HCT116 (cell line): ENCODE results near the gene NFIA. TPM values are rescaled to one million over a fixed set of nuclear protein-coding genes. Genes with fewer than 3 reads are reported as not detected.

Source experiments
- ATAC-seq: fragments of 200-7000 bp; cut with Tn5 transposase; 2 replicates; pipeline ENCODE4 v1.9.1; 2020; ENCODE audit warnings: mild to moderate bottlenecking, moderate library complexity
- BruUV-seq: library from RNA; stranded (reverse); fragments of 400-500 nt; replicated peaks from 2 replicates; lab custom pipeline; 2021; lab: Mats Ljungman, UMichigan
- CTCF ChIA-PET: fragments of 300-600 bp; sonication (Branson Sonifier 250); formaldehyde crosslinking; loops from one replicate; lab custom pipeline; 2021; ENCODE audit warnings: antibody characterized with exemption; lab: Charles Lee
- POLR2A ChIA-PET: fragments of 300-600, 350-600 bp; sonication (Branson Sonifier 250); formaldehyde crosslinking; loops from one replicate; lab custom pipeline; 2021; ENCODE audit warnings: antibody characterized with exemption; lab: Charles Lee
- RAD21 ChIA-PET, 2 experiments: fragments of 300-600 bp; sonication (Branson Sonifier 250); formaldehyde crosslinking; loops; one replicate each; lab custom pipeline; 2023; ENCODE audit warnings: low total read pairs in 2 of 2; ENCODE audit not compliant: uncharacterized antibody in 2 of 2, unreplicated experiment in 2 of 2, low non-redundant PET in 1 of 2; lab: Charles Lee
- DNase-seq: peaks from one replicate; pipeline ENCODE4 v3.0.0-alpha.2; 2010; ENCODE audit warnings: low read depth, low spot score
- H2AFZ ChIP-seq: fragments of 200-600 bp; shearing (Covaris generic), sonication (generic); 2 replicates; pipeline ENCODE4 v1.6.1; 2017; ENCODE audit warnings: low read depth, mixed run types, mixed read lengths, antibody characterized with exemption, low read length; ENCODE audit not compliant: poor library complexity, severe bottlenecking
- H3K27ac ChIP-seq: 2 replicates; pipeline ENCODE4 v1.5.1; 2012; ENCODE audit warnings: low read depth, low read length
- H3K27me3 ChIP-seq: fragments of 200-600 bp; sonication (generic); 2 replicates; pipeline ENCODE4 v1.6.1; 2016; ENCODE audit warnings: mixed run types, low read length, mixed read lengths; ENCODE audit not compliant: insufficient read depth
- H3K36me3 ChIP-seq, 2 experiments: fragments of 200-500 bp in 1 of 2; fragments of 200-600 bp in 1 of 2; sonication (Bioruptor generic) in 1 of 2; sonication (generic) in 1 of 2; 2 replicates each; pipeline versions ENCODE4 v1.5.1 to v1.6.1; 2014 to 2016; ENCODE audit warnings: low read length in 2 of 2, inconsistent platforms in 1 of 2, mixed read lengths in 1 of 2, mixed run types in 1 of 2; ENCODE audit not compliant: insufficient read depth in 2 of 2, control insufficient read depth in 1 of 2
- H3K4me1 ChIP-seq, 2 experiments: fragments of 200-600 bp in 1 of 2; sonication (generic) in 1 of 2; 2 replicates each; pipeline versions ENCODE4 v1.5.1 to v1.6.1; 2012 to 2017; ENCODE audit warnings: low read length in 2 of 2, inconsistent platforms in 1 of 2, mild to moderate bottlenecking in 1 of 2, mixed read lengths in 1 of 2, mixed run types in 1 of 2, moderate library complexity in 1 of 2; ENCODE audit not compliant: insufficient read depth in 2 of 2, control insufficient read depth in 1 of 2
- H3K4me2 ChIP-seq: fragments of 200-600 bp; sonication (generic); 2 replicates; pipeline ENCODE4 v1.6.1; 2017; ENCODE audit warnings: mixed run types, low read length, mixed read lengths
- H3K4me3 ChIP-seq, 2 experiments: fragments of 200-600 bp in 1 of 2; sonication (generic) in 1 of 2; replicated peaks in 1 of 2; 2 replicates each; pipeline ENCODE4 v1.5.1; 2011 to 2016; ENCODE audit warnings: low read length in 2 of 2, control low read depth in 1 of 2, low read depth in 1 of 2, mild to moderate bottlenecking in 1 of 2, mixed read lengths in 1 of 2, mixed run types in 1 of 2
- H3K79me2 ChIP-seq: fragments of 200-600 bp; sonication (generic); 2 replicates; pipeline ENCODE4 v1.6.1; 2017; ENCODE audit warnings: mild to moderate bottlenecking, mixed run types, low read length, moderate library complexity, mixed read lengths; ENCODE audit not compliant: insufficient read depth
- H3K9ac ChIP-seq: fragments of 200-600 bp; sonication (generic); 2 replicates; pipeline ENCODE4 v1.6.1; 2016; ENCODE audit warnings: low read length, mixed read lengths
- H3K9me2 ChIP-seq: fragments of 200-600 bp; sonication (generic), shearing (Covaris generic); 2 replicates; pipeline ENCODE4 v1.6.1; 2017; ENCODE audit warnings: mixed run types, mild to moderate bottlenecking, moderate library complexity; ENCODE audit not compliant: insufficient read depth
- H3K9me3 ChIP-seq, 2 experiments: fragments of 200-500 bp in 1 of 2; fragments of 200-600 bp in 1 of 2; sonication (Bioruptor generic) in 1 of 2; sonication (generic) in 1 of 2; 2 replicates each; pipeline ENCODE4 v1.6.1; 2014 to 2017; ENCODE audit warnings: low read length in 2 of 2, mixed read lengths in 2 of 2, inconsistent platforms in 1 of 2, low read depth in 1 of 2, mild to moderate bottlenecking in 1 of 2, mixed run types in 1 of 2, moderate library complexity in 1 of 2; ENCODE audit not compliant: control insufficient read depth in 1 of 2, insufficient read depth in 1 of 2
- H4K20me1 ChIP-seq: fragments of 200-600 bp; sonication (generic), shearing (Covaris generic); 2 replicates; pipeline ENCODE4 v1.6.1; 2017; ENCODE audit warnings: mixed run types, mild to moderate bottlenecking, moderate library complexity; ENCODE audit not compliant: insufficient read depth
- ATF3 ChIP-seq: IDR thresholded peaks from 2 replicates; pipeline ENCODE4 v1.6.1; 2012
- CBX3 ChIP-seq: IDR thresholded peaks from 2 replicates; pipeline ENCODE4 v1.6.1; 2012; ENCODE audit warnings: low read depth
- CTCF ChIP-seq, 3 experiments: fragments of 200-600 bp in 1 of 3; sonication (generic) in 1 of 3; IDR thresholded peaks in 2 of 3; conservative IDR thresholded peaks in 1 of 3; 2 replicates each; pipeline ENCODE4 v1.5.1; 2012 to 2017; ENCODE audit warnings: low read depth in 2 of 3, low read length in 2 of 3, antibody characterized with exemption in 1 of 3, borderline replicate concordance in 1 of 3, control low read depth in 1 of 3, mild to moderate bottlenecking in 1 of 3, mixed read lengths in 1 of 3, mixed run types in 1 of 3, moderate library complexity in 1 of 3; ENCODE audit not compliant: insufficient read depth in 1 of 3
- ELF1 ChIP-seq: IDR thresholded peaks from 2 replicates; pipeline ENCODE4 v1.6.1; 2012; ENCODE audit warnings: low read depth, borderline replicate concordance
- FOSL1 ChIP-seq: IDR thresholded peaks from 2 replicates; pipeline ENCODE4 v1.6.1; 2012; ENCODE audit warnings: low read depth
- POLR2AphosphoS5 ChIP-seq: IDR thresholded peaks from 2 replicates; pipeline ENCODE4 v1.6.1; 2011; ENCODE audit warnings: mild to moderate bottlenecking, low read depth, low read length, moderate library complexity
- SIN3A ChIP-seq: IDR thresholded peaks from 2 replicates; pipeline ENCODE4 v1.6.1; 2012; ENCODE audit warnings: low read depth
- SRF ChIP-seq: IDR thresholded peaks from 2 replicates; pipeline ENCODE4 v1.6.1; 2012; ENCODE audit warnings: low read depth
- YY1 ChIP-seq: IDR thresholded peaks from 2 replicates; pipeline ENCODE4 v1.6.1; 2011; ENCODE audit warnings: low read length, low read depth, moderate library complexity, mild to moderate bottlenecking; ENCODE audit not compliant: insufficient replicate concordance; ENCODE audit errors: extremely low read depth
- ZBTB33 ChIP-seq: IDR thresholded peaks from 2 replicates; pipeline ENCODE4 v1.6.1; 2011; ENCODE audit warnings: mild to moderate bottlenecking, low read length, moderate library complexity; ENCODE audit not compliant: insufficient replicate concordance; ENCODE audit errors: extremely low read depth
- ZFX ChIP-seq: fragments of 450-650 bp; IDR thresholded peaks from 2 replicates; pipeline ENCODE4 v1.6.1; 2017
- ZNF274 ChIP-seq: fragments of 200-500 bp; sonication (Bioruptor generic); IDR thresholded peaks from 2 replicates; pipeline ENCODE4 v1.6.1; 2014; ENCODE audit warnings: mild to moderate bottlenecking, low read depth, low read length, inconsistent platforms
- intact Hi-C: fragments of 100-400 bp; cut with micrococcal nuclease; formaldehyde crosslinking; loops from 2 replicates; pipeline ENCODE4 v1.10.0; 2022
- total RNA-seq: library from RNA; stranded (reverse); gene quantifications from one replicate; pipeline ENCODE4 v1.2.1, GENCODE V29; 2021; ENCODE audit not compliant: unreplicated experiment

Gene NFIA
- total RNA-seq, 1 experiment from 2014 or later = 17.2 TPM

GRCh38 chr1:61167309-61167708 lies 84.9 kb downstream of the NFIA start:
- Histone ChIP-seq H3K4me2 (no peak overlapping the region), H3K27ac (no peak overlapping the region), H3K27me3 (no peaks in the 10 kb centered on the region), H3K36me3 (no peaks in the 10 kb centered on the region), H3K9me2 (no peaks in the 10 kb centered on the region), H2AFZ (no peak overlapping the region), H3K9ac (no peak overlapping the region), H3K4me3 (no peak overlapping the region), H3K79me2 (no peaks in the 10 kb centered on the region), H3K9me3 (no peaks in the 10 kb centered on the region), H4K20me1 (no peaks in the 10 kb centered on the region), H3K4me1 (peaks cover 0 to 16% of the 10 kb centered on the region in 2 experiments; a peak in 1 of 4 replicates)
- ChIA-PET CTCF (no interaction called here), POLR2A (no interaction called here), RAD21 (no interaction called here)
- intact Hi-C loops = no loop called here
- DNase-seq (no peak), ATAC-seq (no peak)
- no TSS peak for BruUV-seq
- TF ChIP-seq ELF1 (no peak), FOSL1 (no peak), POLR2AphosphoS5 (no peak), CTCF (IDR thresholded peaks at IDR 0.05 in 2 of 3, conservative IDR thresholded peaks at IDR 0.05 in 1 of 3; ENCODE audit: borderline replicate concordance in 1 of 3, insufficient read depth in 1 of 3, low read depth in 2 of 3, low read length in 2 of 3) (no peak), ZNF274 (no peak), CBX3 (no peak), ZFX (no peak), YY1 (no peak), ZBTB33 (no peak), SRF (no peak), ATF3 (no peak), SIN3A (no peak)
